ENCODE results near the gene RAB4B.

- TF ChIP-seq GATA2 (IDR thresholded peaks at IDR 0.05; ENCODE audit: low read depth, low read length) (no peak), GATA3 (IDR thresholded peaks at IDR 0.05; ENCODE audit: low read depth, low read length) (no peak)
Observed at GRCh38 chr19:40776364-40776763, 1.7 kb upstream of the RAB4B start.
